WTC11 (cell line): ENCODE results near the gene SCAF4.

Experiments used
- CREM ChIP-seq: sonication (generic); formaldehyde crosslinking; IDR thresholded peaks from 2 replicates; pipeline ENCODE4 v1.8.1; 2022; ENCODE audit warnings: mild to moderate bottlenecking, missing genetic modification reagents, moderate library complexity
- CTCF ChIP-seq: fragments of 200-600 bp; IDR thresholded peaks from 2 replicates; pipeline ENCODE4 v1.8.0; 2022; ENCODE audit warnings: antibody characterized with exemption
- ERG ChIP-seq: fragments of 250-450 bp; sonication (Bioruptor Pico); IDR thresholded peaks from 2 replicates; pipeline ENCODE4 v1.8.0; 2021; ENCODE audit warnings: mild to moderate bottlenecking
- FOXK1 ChIP-seq: sonication (generic); formaldehyde crosslinking; IDR thresholded peaks from 2 replicates; pipeline ENCODE4 v1.8.0; 2022; ENCODE audit warnings: mild to moderate bottlenecking, moderate library complexity, missing genetic modification reagents
- FOXP4 ChIP-seq: sonication (generic); formaldehyde crosslinking; IDR thresholded peaks from 2 replicates; pipeline ENCODE4 v1.8.0; 2022; ENCODE audit warnings: mild to moderate bottlenecking, missing genetic modification reagents
- HMGXB4 ChIP-seq: sonication (generic); formaldehyde crosslinking; IDR thresholded peaks from 2 replicates; pipeline ENCODE4 v1.8.1; 2023; ENCODE audit warnings: mild to moderate bottlenecking, moderate library complexity, missing genetic modification reagents
- IRF1 ChIP-seq: sonication (generic); formaldehyde crosslinking; IDR thresholded peaks from 2 replicates; pipeline ENCODE4 v1.8.0; 2023; ENCODE audit warnings: missing genetic modification reagents
- USF1 ChIP-seq: sonication (generic); formaldehyde crosslinking; IDR thresholded peaks from 2 replicates; pipeline ENCODE4 v1.8.0; 2022; ENCODE audit warnings: mild to moderate bottlenecking, missing genetic modification reagents
- USF2 ChIP-seq: sonication (generic); formaldehyde crosslinking; IDR thresholded peaks from 2 replicates; pipeline ENCODE4 v1.8.1; 2023; ENCODE audit warnings: mild to moderate bottlenecking, missing genetic modification reagents, moderate library complexity
- ZBTB43 ChIP-seq: sonication (generic); formaldehyde crosslinking; IDR thresholded peaks from 2 replicates; pipeline ENCODE4 v1.8.1; 2023; ENCODE audit warnings: mild to moderate bottlenecking, missing genetic modification reagents
- ZNF396 ChIP-seq: fragments of 250-450 bp; sonication (Bioruptor Pico); IDR thresholded peaks from 2 replicates; pipeline ENCODE4 v1.8.0; 2021; ENCODE audit warnings: mild to moderate bottlenecking, moderate library complexity, borderline replicate concordance

- no peak for TF ChIP-seq IRF1
- no peak for TF ChIP-seq CTCF
- no peak for TF ChIP-seq ERG (CRISPR knock-in tag)
- no peak for TF ChIP-seq USF1 (CRISPR knock-in tag)
- no peak for TF ChIP-seq CREM (CRISPR knock-in tag)
- TF ChIP-seq USF2 = no peak
- no peak for TF ChIP-seq ZNF396 (CRISPR knock-in tag)
- TF ChIP-seq HMGXB4 = no peak
- TF ChIP-seq FOXK1 (CRISPR knock-in tag) = no peak
- TF ChIP-seq FOXP4 = no peak
- no peak for TF ChIP-seq ZBTB43 (CRISPR knock-in tag)
Observed at GRCh38 chr21:31780944-31781343, 49.0 kb upstream of the SCAF4 start.
